HG03558 (cell line): Measurements from ENCODE around the gene CCDC17.
"Not testable (repeated sequence)": the region's sequence is repeated elsewhere in the genome, so short reads cannot be mapped to it uniquely, and the experiment has no call there.

Experiments used
- ATAC-seq: cut with Tn5 transposase; IDR thresholded peaks from one replicate; pipeline ENCODE4 v1.9.1; 2021; ENCODE audit warnings: moderate number of reproducible peaks; ENCODE audit not compliant: unreplicated experiment; ENCODE audit errors: extremely low read depth

CCDC17 gene

DNA sequence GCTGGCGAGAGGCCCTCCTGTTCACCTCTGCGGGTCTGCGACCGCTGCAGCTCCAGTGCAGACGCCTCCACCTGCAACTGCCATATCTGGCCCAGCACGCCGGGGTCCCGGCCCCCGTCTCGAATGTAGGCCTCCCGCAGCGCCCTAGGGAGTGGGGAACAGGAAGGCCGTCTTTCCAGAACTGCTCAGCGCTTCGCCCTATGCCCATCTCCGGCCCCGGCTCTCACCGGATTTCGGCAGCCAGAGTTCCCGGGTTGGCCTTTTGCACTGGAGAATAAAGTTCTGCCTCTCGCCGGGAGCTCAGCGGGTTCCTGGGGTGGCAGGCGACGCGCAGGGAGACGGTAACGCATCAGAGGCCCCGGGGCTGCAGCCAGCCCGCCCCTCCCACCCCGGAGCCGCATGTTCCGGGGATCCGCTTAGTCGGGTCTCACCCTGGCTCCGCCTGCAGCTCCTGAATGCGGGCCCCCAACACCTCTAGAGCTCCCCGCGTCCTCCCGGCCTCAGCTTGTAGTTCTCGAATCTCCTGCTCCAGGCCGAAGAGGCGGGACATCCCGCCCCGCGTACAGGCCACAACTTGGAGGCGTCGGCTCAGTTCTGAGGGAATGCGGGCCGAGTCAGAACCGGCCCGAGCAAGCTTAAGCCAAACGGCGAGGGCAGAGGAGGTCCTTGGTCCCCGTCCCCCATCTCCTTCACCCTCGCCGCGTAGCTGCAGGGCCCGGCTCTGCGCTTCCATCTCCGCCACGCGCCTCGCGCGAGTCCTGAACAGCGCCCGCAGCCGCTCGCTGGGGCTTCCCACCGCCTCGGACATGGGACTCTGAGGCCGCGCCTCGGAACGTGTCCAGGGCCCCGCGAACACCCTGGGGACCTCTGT lies 1.1 kb downstream of the CCDC17 start:
- no peak for ATAC-seq

DNA sequence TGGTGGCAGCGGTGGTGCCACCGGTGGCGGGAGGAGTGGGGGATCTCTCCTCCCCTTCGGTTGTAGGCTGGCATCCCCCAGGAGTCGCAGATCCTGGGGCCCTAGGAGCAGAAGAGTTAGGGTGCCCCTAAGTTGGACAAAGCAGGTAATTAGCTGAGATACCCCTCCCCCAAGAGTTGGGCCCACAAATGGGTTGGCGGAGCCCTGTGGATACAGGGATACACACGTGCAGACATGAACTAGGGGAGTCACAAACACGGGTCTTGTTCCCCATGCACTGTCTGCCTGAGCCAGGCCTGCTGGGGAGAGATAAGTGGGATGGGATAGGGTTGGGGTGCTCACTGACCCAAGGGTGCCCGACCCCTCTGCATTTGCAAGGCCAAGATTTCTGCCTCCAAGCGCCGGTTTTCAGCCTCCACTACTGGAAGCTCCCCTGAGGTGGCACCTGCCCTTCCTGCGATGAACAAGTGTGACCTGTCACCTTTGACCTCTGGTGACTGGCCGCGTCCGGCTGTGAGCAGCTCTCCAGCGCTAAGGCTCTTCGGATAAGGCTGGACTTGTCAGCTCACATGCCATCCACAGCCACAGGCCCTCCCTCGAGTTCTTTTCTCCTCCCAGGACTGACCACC lies 1.8 kb downstream of the CCDC17 start:
- ATAC-seq, result no peak

DNA sequence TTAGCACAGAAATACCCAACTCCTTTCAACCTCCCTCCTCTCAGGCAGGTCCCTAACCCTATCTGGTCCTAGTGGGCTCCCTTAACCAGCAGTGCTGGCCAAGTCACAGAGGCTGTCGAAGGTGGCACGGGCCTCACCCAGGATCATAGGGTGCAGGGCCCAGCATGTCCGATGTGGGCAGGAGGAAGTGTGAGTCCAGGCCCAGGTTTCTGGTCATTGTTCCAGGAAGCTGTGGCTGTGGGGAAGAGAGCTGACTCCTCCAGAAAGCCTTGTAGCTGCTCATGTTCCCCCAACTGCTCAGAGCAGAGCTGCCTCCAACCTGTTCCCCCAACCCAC lies 2.4 kb downstream of the CCDC17 start:
- ATAC-seq, result no peak

DNA sequence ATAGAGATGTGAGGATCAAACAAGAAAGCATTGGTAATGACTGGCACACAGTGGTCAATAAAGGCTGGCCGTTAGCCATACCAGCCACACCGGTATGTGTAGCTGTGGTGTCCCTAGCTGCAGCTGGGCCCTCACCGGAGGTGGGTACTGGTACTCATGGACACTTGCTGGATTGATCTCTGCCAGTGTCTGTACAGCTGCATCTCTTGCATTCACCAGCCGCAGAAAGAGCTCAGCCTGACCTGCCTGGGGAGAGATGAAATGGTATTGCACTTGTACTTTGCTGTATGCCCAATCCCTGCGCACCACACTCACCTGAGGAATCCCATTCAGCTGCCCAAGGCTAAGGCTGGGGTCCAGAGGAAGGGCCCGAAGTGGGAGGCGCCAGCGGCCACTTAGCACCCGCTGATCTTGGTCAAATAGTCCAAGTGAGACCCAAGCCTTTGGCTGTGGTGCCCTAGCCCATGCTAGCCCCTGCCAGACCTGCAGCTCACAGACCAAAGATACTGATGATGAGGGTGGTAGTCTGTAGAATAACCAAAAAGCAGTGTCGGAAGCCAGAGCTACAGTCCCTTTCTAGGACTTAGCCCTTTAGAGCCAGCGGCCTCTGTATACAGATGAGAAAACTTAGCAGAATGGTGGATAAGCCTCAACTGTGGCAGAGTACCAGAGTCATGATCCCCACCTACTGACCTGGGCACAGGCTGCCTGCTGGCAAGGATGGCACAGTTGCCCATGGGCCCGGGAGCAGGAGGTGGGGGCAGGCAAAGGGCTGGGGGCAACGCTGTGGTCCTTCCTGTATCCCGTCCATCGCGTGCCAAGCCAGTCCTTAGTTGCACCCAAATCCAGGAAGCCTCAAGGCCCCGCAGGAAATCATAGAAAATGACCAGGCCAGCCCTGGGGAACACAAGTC lies 3.0 kb downstream of the CCDC17 start:
- ATAC-seq, result no peak

DNA sequence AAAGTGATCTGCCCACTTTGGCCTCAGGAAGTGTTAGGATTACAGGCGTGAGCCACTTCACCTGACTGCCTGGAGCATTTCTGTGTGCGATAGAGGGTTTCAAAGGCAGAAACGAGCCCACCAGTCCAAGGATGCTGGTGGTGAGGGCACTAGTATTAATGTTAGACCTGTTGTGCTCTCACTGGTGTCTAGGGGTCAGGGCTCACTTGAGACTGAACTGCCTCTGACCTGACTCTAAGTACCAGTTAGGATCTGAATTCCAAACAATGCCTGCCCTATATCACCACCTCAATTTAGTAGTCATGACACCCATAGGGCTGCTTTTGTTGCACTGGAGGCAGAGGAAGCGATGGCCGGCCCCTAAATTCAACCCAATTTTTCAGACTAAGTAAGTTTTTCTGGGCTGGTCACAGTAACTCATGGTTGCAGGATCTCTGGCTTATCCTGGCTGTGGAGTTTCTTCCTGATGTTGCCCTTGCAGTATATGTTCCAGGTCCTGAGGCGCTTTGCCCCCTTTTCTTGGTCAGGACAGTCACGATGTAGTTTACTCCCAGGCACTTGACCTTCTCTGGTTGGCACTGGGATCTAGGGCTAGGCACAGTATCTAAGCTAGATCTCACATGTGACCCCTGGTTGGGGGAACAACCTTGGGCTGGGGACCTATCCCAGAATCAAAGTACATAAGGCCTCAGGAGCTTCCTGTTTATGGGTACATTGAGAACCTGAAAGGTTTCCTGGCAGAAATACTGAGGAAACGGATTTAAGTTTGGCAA lies 4.5 kb downstream of the CCDC17 start:
- no peak for ATAC-seq

DNA sequence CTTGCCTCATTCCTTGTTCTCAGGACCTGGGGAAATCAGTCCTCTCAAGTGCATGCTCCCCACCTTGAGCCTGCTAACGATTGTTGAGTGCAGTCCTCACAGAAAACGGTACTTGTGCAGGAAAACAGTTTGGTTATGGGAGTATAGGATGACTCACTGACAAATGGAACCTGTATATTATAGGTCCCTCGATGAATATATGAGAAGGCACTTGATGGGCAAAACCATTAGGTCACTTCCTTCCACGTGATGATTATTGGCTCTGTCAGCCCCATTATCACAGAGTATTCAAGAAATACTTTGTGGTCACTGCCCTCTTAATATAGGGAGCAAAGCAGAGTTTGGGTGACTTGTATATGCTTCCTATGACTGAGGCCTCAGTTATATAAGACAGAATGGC lies 6.2 kb downstream of the CCDC17 start:
- ATAC-seq, result no peak

DNA sequence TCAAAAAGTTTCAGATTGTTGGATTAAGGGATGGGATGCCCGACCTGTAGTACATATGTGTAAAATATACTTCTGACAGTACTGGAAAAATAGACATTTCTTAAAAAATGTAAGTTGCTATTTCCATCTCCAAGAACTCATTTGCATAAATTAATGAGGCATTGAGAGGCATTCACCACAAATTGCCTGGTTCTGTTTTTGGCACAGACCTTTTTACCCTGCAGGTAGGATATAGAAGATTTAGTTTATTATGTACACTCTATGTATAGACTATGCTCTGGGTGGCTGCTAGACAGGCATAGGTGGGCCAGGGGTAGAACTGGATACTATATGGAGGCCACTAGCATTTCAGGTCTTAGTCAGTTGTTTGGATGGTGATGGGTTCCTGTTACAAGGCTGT lies 8.0 kb downstream of the CCDC17 start:
- no peak for ATAC-seq

DNA sequence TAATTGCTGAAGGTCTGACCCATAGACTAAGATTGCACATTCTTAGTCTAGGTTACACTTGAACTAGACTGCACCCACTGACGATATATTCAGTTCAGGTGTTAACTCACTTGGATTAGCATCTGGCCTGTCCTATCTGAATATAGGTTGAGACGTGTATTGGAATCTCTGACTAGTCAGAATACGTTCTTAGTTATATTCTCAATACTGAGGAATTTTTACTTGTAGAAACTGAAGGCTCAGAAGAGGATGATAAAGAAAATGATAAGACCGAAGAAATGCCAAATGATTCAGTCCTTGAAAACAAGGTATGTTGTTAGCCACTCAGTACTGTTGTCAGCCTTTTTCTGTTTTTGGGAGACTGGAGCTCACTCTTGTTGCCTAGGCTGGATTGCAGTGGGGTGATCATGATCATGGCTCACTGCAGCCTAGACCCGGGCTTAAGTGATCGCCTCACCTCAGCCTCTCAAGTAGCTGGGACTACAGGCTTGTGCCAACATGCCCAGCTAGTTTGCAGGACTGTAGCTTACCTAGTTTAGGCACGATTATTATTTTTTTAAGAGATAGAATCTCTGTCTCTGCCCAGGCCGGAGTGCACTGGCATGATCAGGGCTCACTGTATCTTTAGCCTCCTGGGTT lies 10.8 kb downstream of the CCDC17 start:
- ATAC-seq, result no peak

DNA sequence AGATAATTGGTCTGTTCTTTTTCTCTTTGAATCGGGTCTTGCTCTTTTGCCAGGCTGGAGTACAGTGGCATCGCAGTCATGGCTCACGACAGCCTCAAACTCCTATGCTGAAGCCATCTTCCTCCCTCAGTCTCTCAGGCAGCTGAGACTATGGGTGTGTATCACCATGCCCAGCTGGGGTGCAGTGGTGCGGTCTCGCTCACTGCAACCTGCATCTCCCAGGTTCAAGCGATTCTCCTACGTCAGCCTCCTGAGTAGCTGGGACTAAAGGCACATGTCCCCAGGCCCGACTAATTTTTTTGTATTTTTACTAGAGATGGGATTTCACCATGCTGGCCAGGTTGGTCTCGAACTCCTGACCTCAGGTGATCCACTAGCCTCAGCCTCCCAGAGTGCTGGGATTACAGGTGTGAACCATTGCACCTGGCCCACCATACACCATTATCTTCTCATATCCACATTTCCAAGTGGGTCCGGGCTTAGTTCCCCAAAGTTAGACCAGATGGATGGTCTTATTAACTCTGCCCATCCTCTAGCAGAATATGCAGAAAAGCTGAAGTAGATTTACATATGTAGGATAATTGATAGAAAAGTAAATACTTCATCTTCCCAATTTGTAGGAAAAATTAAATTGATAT lies 13.1 kb downstream of the CCDC17 start:
- ATAC-seq, result no peak

DNA sequence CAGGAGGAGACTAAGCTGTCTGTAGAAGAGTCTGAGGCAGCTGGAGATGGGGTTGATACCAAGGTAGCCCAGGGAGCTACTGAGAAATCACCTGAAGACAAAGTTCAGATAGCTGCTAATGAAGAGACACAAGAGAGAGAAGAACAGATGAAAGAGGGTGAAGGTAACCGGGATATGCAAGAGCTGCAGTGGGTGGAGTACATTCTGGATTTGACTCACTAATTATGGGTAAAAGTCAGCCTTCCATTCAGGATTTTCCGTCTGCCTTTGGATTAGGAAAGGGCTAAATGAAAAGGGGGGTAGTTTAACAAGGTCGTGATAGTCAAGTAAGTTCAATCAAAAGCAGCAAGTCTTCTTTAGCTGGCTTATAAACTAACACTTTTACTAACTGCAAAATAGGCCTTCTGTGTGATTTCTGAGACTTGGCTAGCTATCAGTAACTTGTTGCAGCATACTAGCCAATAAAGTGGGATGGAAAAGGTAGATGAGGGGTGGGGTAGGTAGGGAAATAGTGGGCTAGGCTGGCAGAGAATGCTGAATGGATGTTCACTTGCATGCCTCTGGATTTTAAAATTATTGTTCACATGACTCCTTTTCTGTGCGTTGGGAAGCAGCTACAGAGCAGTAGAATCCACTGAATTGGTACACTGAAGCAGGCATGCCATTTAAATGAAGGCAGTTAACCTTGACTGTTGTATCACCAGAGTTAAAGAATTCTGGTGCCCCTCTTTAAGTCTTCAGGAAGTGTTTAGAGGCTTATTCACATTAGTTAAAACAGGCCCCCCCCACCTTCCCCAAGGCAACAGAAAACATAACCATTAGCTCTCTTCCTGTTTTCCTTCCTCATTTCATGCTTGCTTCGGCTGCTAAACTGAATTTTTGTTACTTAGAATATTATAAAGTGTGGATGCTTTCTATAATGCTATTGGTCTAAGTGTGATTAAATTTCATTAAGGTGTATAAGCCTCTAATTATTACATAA lies 15.4 kb downstream of the CCDC17 start:
- ATAC-seq, result no peak

DNA sequence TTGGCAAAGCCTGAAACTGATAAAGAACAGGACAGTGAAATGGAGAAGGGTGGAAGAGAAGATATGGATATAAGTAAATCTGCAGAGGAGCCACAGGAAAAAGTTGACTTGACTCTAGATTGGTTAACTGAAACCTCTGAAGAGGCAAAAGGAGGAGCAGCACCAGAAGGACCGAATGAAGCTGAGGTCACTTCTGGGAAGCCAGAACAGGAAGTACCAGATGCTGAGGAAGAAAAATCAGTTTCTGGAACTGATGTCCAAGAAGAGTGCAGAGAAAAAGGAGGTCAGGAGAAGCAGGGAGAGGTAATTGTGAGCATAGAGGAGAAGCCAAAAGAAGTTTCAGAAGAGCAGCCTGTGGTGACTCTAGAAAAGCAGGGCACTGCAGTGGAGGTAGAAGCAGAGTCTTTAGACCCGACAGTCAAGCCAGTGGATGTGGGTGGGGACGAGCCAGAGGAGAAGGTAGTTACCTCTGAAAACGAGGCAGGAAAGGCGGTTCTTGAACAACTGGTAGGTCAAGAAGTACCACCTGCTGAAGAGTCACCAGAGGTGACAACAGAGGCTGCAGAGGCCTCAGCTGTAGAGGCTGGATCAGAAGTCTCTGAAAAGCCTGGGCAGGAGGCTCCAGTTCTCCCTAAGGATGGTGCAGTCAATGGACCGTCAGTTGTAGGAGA lies 16.3 kb downstream of the CCDC17 start:
- no peak for ATAC-seq

DNA sequence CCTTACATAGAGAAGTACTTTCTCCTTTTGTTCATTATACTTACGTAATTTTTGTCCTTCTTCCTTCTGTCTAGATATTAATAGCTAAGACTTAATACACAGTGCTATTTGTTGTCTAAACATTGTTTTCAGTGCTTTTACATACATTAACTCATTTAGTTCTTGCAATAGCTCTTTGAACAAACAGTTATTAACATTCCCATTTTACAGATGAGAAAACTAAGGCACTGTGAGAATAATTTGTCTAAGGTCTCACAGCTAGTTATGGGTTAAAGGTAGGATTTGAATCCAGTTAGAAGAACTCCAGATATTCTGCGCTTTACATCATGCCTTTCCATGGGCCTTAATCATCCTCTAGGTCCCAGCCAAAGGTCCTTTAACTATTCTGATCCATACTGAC lies 19.6 kb downstream of the CCDC17 start:
- ATAC-seq, result no peak

DNA sequence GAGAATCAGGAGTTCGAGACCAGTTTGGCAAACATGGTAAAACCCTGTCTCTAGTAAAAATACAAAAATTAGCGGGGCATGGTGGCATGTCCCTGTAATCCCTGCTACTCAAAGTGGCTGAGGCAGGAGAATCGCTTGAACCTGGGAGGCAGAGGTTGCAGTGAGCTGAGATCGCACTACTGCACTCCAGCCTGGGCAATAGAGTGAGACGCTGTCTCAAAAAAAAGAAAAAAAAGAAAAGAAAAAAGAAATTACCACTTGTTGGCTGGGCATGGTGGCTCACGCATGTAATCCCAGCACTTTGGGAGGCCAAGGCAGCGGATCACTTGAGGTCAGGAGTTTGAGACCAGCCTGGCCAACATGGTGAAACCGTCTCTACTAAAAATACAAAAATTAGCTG lies 27.1 kb downstream of the CCDC17 start:
- not testable (repeated sequence) for ATAC-seq

DNA sequence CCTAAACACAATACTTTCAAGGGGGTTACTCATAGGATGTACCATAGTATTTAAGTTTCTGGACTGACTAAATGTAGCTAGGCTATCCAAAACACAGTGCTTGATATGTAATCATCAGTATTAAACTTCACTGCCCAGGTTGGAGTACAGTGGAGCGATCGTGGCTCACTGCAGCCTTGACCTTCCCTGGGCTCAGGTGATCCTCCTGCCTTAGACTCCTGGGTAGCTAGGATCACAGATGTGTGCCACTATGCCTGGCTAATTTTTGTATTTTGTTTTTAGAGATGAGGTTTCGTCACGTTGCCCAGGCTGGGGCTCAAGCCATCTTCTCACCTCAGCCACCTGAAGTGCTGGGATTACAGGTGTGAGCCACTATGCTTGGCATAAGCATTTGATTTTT lies 29.4 kb downstream of the CCDC17 start:
- no peak for ATAC-seq

DNA sequence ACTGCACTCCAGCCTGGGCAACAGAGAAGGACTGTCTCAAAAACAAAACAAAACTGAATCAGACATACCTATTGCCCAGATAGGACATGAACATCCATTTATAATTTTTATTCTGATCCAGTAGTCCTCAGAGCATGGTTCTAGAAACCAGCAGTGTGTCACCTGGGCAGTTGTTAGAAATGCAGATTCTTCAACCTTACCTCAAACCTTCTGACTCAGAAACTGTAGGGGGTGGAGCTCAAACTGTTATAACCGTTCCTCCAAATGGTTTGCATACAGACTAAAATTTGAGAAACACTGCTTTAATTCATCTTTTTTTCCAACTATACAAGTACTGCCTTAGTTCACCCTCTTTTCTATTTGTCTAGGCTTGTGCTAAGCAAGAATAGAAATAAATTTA lies 34.0 kb downstream of the CCDC17 start:
- ATAC-seq, result no peak

DNA sequence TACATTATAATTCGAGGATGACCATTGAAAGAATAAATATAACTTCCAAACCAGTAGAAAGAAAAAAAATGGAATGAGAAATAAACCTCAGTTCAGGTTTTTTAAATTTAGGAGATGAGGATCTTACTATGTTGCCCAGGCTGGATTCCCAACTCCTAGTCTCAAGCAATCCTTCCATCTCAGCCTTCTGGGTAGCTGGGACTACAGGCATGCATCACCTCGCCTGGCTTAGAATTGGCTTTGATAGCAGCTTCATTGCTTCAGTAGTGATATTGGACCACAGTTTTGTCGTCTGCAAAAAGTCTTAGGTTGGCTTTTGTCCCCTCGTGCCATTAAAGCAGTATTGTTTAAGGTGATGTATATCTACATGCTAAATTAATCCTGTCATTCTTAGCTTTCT lies 37.1 kb downstream of the CCDC17 start:
- no peak for ATAC-seq

DNA sequence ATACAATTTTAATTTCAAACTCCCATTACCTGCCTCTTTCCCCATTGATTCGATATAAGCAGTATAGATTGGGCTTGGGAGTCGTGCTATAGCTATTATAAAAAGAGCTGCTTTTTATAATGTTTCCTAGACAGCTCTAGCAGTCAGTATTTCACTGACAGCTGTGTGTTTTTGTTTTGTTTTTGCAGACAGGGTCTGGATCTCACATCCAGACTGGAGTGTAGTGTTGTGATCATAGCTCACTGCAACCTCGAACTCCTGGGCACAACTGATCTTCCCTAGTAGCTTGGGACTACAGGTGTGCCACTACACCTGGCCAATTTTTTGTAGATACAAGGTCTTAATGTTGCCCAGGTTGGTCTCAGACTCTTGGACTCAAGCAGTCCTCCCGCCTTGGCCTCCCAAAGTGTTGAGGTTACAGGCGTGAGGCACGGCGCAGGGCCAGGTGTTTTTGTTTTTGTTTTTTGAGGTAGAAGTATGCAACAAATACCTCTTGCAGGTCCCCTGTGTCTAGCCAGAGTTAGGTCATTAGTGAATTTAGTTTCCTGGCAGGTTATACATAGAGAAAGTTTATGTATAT lies 38.3 kb downstream of the CCDC17 start:
- no peak for ATAC-seq

DNA sequence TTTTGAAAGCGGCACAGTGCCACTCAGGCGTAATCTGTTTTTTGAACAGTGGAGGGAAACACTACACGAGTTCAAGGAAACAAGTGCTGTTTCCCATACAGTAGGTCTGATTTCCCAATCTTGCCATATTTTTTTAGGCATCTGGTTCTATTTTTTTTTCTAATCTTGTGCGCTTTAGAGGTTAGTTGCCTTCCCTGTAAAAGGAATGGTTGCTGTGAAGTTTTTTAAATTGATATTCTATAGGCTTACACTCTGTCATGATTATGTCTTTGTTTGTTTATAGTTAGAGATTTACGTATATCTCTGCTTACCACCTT lies 38.8 kb downstream of the CCDC17 start:
- no peak for ATAC-seq
